IgD-negative memory B cell (primary cell): ENCODE measurements around the gene ATF7. TPM values are rescaled to one million over a fixed set of nuclear protein-coding genes. Genes with fewer than 3 reads are reported as not detected.
A peak's percentile ranks its signal among the peaks of the same experiment; 100 is the strongest.
"Not testable (repeated sequence)": the region's sequence is repeated elsewhere in the genome, so short reads cannot be mapped to it uniquely, and the experiment has no call there.

Experiments
- H3K27ac Mint-ChIP-seq, 3 donors: one replicate each; pipeline ENCODE4 v1.8.0; 2020 to 2022; ENCODE audit warnings: mild to moderate bottlenecking in 3 of 3, mixed read lengths in 3 of 3, moderate library complexity in 1 of 3
- H3K27me3 Mint-ChIP-seq: one replicate; pipeline ENCODE4 v1.8.0; 2021; ENCODE audit warnings: mixed read lengths
- H3K36me3 Mint-ChIP-seq: one replicate; pipeline ENCODE4 v1.8.0; 2020; ENCODE audit warnings: mild to moderate bottlenecking, mixed read lengths
- H3K4me1 Mint-ChIP-seq, 3 donors: one replicate each; pipeline ENCODE4 v1.8.0; 2020 to 2022; ENCODE audit warnings: mixed read lengths in 3 of 3, mild to moderate bottlenecking in 1 of 3
- H3K4me3 Mint-ChIP-seq, 4 donors: one replicate each; pipeline ENCODE4 v1.8.0; 2020 to 2022; ENCODE audit warnings: mild to moderate bottlenecking in 4 of 4, mixed read lengths in 4 of 4, moderate library complexity in 3 of 4
- H3K9me3 Mint-ChIP-seq, 3 donors: one replicate each; pipeline ENCODE4 v1.8.0; 2020 to 2021; ENCODE audit warnings: mixed read lengths in 3 of 3, mild to moderate bottlenecking in 1 of 3
- polyA plus RNA-seq: library from polyadenylated mRNA; unstranded; fragments of 300-500 nt; fragmentation: Illumina TruSeq; gene quantifications from one replicate; pipeline ENCODE4 v1.2.3, GENCODE V29; 2021

The ATF7 gene
- polyA plus RNA-seq, 1 donor from 2014 or later: 14.4 TPM

DNA sequence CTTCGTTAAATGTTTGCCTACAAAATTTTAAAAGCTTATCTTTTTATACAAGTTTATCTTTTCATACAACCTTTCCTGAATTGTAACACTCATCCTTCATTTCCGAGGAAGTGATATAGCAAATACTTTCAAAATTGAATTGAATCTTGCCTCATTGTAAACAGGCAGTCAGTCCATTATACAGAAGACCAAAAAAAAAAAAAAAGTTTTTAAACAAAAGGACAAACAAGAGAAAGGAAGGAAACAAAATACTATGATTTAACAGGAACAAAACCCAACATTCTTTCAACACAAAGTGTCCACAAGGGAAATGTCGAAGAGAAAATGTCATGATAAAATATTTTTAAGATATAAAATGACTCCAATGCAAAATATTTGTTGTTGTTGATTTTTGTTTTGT is 8.5 kb downstream of the ATF7 start:
- peak overlapping the region; percentile 61 to 94 (median 86) for H3K4me3 Mint-ChIP-seq
- peak overlapping the region; percentile 54 to 84 (median 64) for H3K27ac Mint-ChIP-seq
- H3K9me3 Mint-ChIP-seq: no peaks in the 10 kb centered on the region
- peaks cover 6% of the 10 kb centered on the region for H3K36me3 Mint-ChIP-seq
- H3K4me1 Mint-ChIP-seq: peaks cover 19 to 21% (median 19%) of the 10 kb centered on the region in 3 donors
- H3K27me3 Mint-ChIP-seq: no peaks in the 10 kb centered on the region

DNA sequence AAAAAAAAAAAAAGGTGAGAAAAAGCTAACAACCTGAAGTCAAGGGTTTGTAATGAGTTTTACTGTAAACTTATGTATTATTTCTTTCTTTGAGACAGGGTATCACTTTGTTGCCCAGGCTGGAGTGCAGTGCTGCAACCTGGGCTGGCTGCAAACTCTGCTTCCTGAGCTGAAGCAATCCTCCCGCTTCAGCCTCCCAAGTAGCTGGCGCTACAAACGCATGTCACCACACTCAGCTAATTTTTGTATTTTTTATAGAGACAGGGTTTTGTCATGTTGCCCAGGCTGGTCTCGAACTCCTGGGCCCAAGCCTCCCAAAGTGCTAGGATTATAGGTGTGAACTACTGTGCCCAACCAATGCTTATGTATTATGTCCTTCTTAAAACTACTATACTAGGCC is 9.2 kb downstream of the ATF7 start:
- H3K27me3 Mint-ChIP-seq: no peaks in the 10 kb centered on the region
- peaks cover 19 to 21% (median 19%) of the 10 kb centered on the region in 3 donors for H3K4me1 Mint-ChIP-seq
- peak overlapping the region in 1 of 4 donors; percentile 71 for H3K4me3 Mint-ChIP-seq
- peaks cover 6% of the 10 kb centered on the region for H3K36me3 Mint-ChIP-seq
- H3K27ac Mint-ChIP-seq: no peak overlapping the region
- H3K9me3 Mint-ChIP-seq: no peaks in the 10 kb centered on the region

DNA sequence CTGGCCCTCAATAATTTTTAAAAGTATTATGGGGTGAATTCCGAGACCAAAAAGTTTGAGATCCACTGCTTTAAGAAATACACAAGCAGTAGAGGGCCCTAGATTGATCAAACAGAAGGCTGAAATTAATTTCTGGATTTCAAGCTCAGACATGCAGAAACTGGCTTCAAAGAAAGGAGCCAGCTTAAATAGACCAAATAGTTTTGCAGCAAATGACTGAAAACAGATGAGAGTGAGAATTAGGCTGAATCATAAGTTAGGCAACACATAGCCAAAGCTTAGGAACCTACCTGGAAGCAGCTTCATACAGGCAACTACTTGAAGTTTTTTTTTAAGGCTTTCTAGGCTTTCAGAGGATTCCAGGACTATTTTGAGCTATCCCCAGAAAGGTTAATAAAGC is 12.4 kb downstream of the ATF7 start:
- no peaks in the 10 kb centered on the region for H3K27me3 Mint-ChIP-seq
- H3K4me1 Mint-ChIP-seq: peaks cover 14% of the 10 kb centered on the region in 3 donors
- no peaks in the 10 kb centered on the region for H3K9me3 Mint-ChIP-seq
- H3K36me3 Mint-ChIP-seq: peaks cover 2% of the 10 kb centered on the region
- H3K4me3 Mint-ChIP-seq: no peak overlapping the region
- no peak overlapping the region for H3K27ac Mint-ChIP-seq

DNA sequence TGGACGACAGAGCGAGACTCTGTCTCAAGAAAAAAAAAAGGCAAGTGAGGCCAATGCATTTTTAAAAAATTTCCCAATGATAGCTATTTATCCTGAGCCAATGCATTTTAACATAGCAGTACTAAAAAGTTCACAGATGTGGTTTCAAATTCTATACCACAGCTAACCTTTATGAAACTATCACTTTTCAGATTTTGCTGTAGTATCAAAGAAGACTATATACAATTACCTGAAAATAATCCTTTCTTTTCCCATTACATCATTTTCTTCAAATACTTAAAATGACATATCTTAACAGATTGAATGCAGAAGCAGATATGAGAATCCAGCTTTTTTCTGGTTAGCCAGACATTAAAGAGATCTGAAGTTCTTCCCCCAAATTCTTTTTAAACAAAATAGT is 13.2 kb downstream of the ATF7 start:
- Mint-ChIP-seq H3K27me3 (no peaks in the 10 kb centered on the region), H3K36me3 (no peaks in the 10 kb centered on the region), H3K9me3 (no peaks in the 10 kb centered on the region), H3K4me3 (no peak overlapping the region), H3K4me1 (peaks cover 5 to 9% (median 8%) of the 10 kb centered on the region in 3 donors), H3K27ac (no peak overlapping the region)

DNA sequence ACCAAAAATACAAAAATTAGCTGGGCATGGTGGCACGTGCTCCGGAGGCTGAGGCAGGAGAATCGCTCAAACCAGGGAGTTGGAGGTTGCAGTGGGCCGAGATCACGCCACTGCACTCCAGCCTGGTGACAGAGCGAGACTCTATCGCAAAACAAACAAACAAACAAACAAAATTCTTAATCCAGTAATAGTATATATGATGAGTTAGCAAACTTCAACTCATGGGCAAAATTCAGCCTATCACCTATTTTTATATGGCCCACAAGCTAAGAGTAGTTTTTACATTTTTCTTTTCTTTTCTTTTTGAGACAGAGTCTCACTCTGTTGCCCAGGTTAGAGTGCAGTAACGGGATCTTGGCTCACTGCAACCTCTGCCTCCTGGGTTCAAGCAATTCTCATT is 14.9 kb downstream of the ATF7 start:
- no peaks in the 10 kb centered on the region for H3K27me3 Mint-ChIP-seq
- no peak overlapping the region for H3K27ac Mint-ChIP-seq
- no peaks in the 10 kb centered on the region for H3K9me3 Mint-ChIP-seq
- peaks cover 0 to 3% (median 2%) of the 10 kb centered on the region in 3 donors for H3K4me1 Mint-ChIP-seq
- no peak overlapping the region for H3K4me3 Mint-ChIP-seq
- no peaks in the 10 kb centered on the region for H3K36me3 Mint-ChIP-seq

GRCh38 chr12:53606688-53607087 is 19.5 kb downstream of the ATF7 start:
- H3K4me3 Mint-ChIP-seq, H3K27me3 Mint-ChIP-seq, H3K9me3 Mint-ChIP-seq, H3K27ac Mint-ChIP-seq, H3K36me3 Mint-ChIP-seq: not testable (repeated sequence)
- peaks cover 22 to 26% (median 24%) of the 10 kb centered on the region in 3 donors for H3K4me1 Mint-ChIP-seq

- H3K27ac Mint-ChIP-seq: no peak overlapping the region
- H3K9me3 Mint-ChIP-seq: no peaks in the 10 kb centered on the region
- no peaks in the 10 kb centered on the region for H3K27me3 Mint-ChIP-seq
- H3K4me1 Mint-ChIP-seq: peaks cover 24 to 35% (median 32%) of the 10 kb centered on the region in 3 donors
- no peak overlapping the region for H3K4me3 Mint-ChIP-seq
- H3K36me3 Mint-ChIP-seq: no peaks in the 10 kb centered on the region
Observed at GRCh38 chr12:53604581-53604980, 21.6 kb downstream of the ATF7 start.

GRCh38 chr12:53603804-53604203 is 22.4 kb downstream of the ATF7 start:
- no peaks in the 10 kb centered on the region for H3K9me3 Mint-ChIP-seq
- no peaks in the 10 kb centered on the region for H3K27me3 Mint-ChIP-seq
- no peaks in the 10 kb centered on the region for H3K36me3 Mint-ChIP-seq
- peaks cover 24 to 38% (median 32%) of the 10 kb centered on the region in 3 donors for H3K4me1 Mint-ChIP-seq
- H3K27ac Mint-ChIP-seq: no peak overlapping the region
- H3K4me3 Mint-ChIP-seq: peak overlapping the region in 1 of 4 donors; percentile 6

DNA sequence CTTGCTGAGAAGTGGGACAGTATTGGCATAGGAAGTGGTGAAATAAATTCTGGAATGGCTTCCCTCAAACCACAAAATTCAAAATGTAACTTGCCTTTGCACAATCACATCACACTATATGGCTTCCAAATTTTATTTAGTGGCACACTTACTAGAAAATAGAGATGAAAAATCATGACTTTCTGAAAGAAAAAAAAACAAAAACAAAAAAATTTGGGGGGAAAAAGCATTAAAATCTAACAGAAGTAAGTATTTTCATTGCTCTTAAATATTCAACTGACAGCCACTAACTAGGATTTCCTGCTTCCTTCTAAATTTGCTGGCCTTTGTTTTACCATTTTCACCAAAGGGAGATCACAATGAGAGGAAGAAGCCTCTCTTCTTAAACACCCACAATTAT is 23.0 kb downstream of the ATF7 start:
- H3K4me3 Mint-ChIP-seq: peak overlapping the region in 1 of 4 donors; percentile 89
- peaks cover 4% of the 10 kb centered on the region for H3K36me3 Mint-ChIP-seq
- H3K27ac Mint-ChIP-seq: peak overlapping the region in 1 of 3 donors; percentile 14
- H3K9me3 Mint-ChIP-seq: peaks cover 0 to under 1% (median 0%) of the 10 kb centered on the region in 3 donors
- H3K27me3 Mint-ChIP-seq: no peaks in the 10 kb centered on the region
- peaks cover 24 to 38% (median 30%) of the 10 kb centered on the region in 3 donors for H3K4me1 Mint-ChIP-seq

GRCh38 chr12:53602176-53602864 is 23.9 kb downstream of the ATF7 start:
- H3K27me3 Mint-ChIP-seq: no peaks in the 10 kb centered on the region
- peaks cover 24 to 38% (median 34%) of the 10 kb centered on the region in 3 donors for H3K4me1 Mint-ChIP-seq
- H3K27ac Mint-ChIP-seq: no peak overlapping the region
- H3K9me3 Mint-ChIP-seq: peaks cover 0 to 5% (median 0%) of the 10 kb centered on the region in 3 donors
- H3K36me3 Mint-ChIP-seq: peaks cover 4% of the 10 kb centered on the region
- H3K4me3 Mint-ChIP-seq: peak overlapping the region; percentile 48 to 89 (median 64)

GRCh38 chr12:53601296-53601847 is 24.8 kb downstream of the ATF7 start:
- Mint-ChIP-seq H3K36me3 (peaks cover 4% of the 10 kb centered on the region), H3K4me1 (peaks cover 29 to 38% (median 34%) of the 10 kb centered on the region in 3 donors), H3K27me3 (no peaks in the 10 kb centered on the region), H3K4me3 (peak overlapping the region; percentile 57 to 89 (median 64)), H3K27ac (peak overlapping the region in 1 of 3 donors; percentile 29), H3K9me3 (peaks cover 0 to 5% (median 0%) of the 10 kb centered on the region in 3 donors)

DNA sequence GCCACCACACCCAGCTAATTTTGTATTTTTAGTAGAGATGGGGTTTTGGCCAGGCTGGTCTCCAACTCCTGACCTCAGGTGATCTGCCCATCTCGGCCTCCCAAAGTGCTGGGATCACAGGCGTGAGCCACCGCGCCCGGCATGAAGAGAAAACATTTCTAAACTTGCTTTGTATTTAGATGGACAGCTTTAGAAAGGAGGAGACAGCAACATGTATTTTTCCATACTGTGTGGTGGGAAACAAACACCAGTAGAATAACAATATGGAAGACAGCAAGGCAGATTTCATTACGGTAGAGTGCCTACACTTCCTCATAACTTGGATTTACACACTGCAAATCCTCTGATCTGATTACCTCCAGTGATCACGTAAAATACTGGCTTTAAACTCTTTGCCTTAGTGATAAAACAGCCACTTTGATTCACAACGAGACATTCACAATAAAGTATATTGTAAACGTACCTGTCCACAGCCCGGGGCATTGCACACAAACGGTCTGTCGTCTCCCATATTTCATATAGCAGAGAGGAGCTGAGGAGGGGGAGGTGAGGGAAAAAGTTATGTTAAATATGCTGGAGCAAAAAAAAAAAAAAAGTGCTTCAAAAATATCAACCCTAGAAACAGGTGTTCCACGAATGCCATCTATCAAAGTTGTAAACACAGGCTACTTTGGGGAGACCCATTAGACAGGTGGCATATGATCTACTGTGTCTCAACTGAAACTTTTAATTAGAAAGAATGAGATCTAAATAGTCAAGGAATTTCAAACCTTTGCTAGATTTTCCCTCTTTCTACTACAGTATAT is 25.5 kb downstream of the ATF7 start:
- Mint-ChIP-seq H3K36me3 (peaks cover 4% of the 10 kb centered on the region), H3K4me1 (peaks cover 30 to 38% (median 34%) of the 10 kb centered on the region in 3 donors), H3K27ac (peak overlapping the region in 1 of 3 donors; percentile 29), H3K9me3 (peaks cover 0 to 5% (median 0%) of the 10 kb centered on the region in 3 donors), H3K4me3 (peak overlapping the region in 3 of 4 donors; percentile 18 to 63 (median 57)), H3K27me3 (no peaks in the 10 kb centered on the region)

GRCh38 chr12:53599579-53599978 is 26.6 kb downstream of the ATF7 start:
- Mint-ChIP-seq H3K27me3 (no peaks in the 10 kb centered on the region), H3K27ac (no peak overlapping the region), H3K36me3 (peaks cover 4% of the 10 kb centered on the region), H3K4me3 (no peak overlapping the region), H3K4me1 (peaks cover 28 to 38% (median 32%) of the 10 kb centered on the region in 3 donors), H3K9me3 (peaks cover 0 to 5% (median 0%) of the 10 kb centered on the region in 3 donors)

DNA sequence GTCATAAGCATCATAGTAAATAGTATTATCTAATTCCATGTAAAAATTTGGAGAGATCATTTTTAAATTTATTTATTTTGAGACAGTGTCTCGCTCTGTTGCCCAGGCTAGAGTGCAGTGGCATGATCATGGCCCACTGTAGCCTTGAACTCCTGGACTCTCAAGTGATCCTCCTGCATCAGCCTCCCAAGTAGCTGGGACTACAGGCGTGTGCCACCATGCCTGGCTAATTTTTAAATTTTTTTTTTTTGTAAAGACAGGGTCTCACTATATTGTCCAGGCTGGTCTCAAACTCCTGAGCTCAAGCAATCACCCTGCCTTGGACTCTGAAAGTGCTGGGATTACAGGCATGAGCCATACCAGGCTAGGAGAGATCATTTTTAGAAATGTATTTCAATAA is 27.2 kb downstream of the ATF7 start:
- not testable (repeated sequence) for H3K27me3 Mint-ChIP-seq, H3K9me3 Mint-ChIP-seq, H3K27ac Mint-ChIP-seq, H3K4me3 Mint-ChIP-seq, H3K36me3 Mint-ChIP-seq
- H3K4me1 Mint-ChIP-seq: peaks cover 27 to 36% (median 30%) of the 10 kb centered on the region in 3 donors

GRCh38 chr12:53596920-53597363 is 29.2 kb downstream of the ATF7 start:
- peaks cover 0 to 5% (median 0%) of the 10 kb centered on the region in 3 donors for H3K9me3 Mint-ChIP-seq

More at GRCh38 chr12:53596920-53597363, 29.2 kb downstream of the ATF7 start:
- no peak overlapping the region for H3K4me3 Mint-ChIP-seq
- no peak overlapping the region for H3K27ac Mint-ChIP-seq
- H3K4me1 Mint-ChIP-seq: peaks cover 14 to 16% (median 15%) of the 10 kb centered on the region in 3 donors
- peaks cover 4% of the 10 kb centered on the region for H3K36me3 Mint-ChIP-seq
- H3K27me3 Mint-ChIP-seq: no peaks in the 10 kb centered on the region
